Measurements from ENCODE around the gene FAM53B.

The FAM53B gene

DNA sequence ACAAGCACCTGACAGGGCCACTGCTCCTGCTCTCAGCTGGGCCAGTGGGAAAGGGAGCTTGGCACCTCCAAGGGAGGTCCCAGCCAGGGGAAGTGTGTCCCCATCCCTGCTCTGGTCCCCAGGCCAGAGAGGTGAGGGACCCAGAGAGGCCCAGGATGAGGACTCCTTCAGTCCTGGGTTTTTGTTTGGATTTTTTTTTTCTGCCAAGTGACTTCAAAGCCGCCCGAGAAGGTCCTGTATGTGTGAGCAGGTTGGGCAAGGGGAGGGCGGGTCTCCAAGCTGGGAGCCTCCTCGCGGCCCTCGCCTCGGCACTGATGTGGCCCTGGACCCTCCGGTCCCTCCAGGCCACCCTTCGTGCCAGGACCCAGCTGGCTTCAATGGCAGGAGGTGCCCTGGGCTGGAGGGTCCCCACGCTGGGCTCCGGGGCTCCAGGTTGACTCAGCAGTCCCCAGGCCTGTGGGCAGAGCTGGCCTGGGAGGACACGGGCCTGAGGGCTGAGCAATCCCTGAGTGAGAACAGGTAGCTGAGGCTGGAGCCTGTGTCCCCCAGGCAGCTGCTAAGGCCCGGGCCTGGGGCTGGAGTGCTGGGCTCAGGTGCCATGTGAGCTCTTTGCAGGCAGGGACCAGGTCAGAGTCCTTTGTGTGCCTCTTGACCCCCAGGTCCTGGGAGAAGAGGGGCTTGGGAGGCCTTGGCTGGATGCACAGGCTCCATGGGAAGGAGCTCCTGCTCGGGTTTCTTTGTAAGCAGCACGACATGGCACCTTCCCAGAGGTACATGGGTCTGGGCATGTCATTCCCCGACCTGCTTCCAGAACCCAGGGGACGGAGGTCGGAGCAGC, 140.6 kb downstream of the FAM53B start:
- Histone ChIP-seq H3K4me1 (ENCODE audit: control insufficient read depth, insufficient read depth, low read length) (no peaks in the 10 kb centered on the region), H3K27me3 (ENCODE audit: control insufficient read depth, insufficient read depth, low read length) (no peaks in the 10 kb centered on the region), H3K36me3 (ENCODE audit: control insufficient read depth, insufficient read depth, low read length) (no peaks in the 10 kb centered on the region), H3K27ac (ENCODE audit: low read depth, low read length) (no peak overlapping the region), H3K9ac (ENCODE audit: low read depth, low read length) (no peak overlapping the region), H3K9me3 (ENCODE audit: control insufficient read depth, insufficient read depth, low read length) (no peaks in the 10 kb centered on the region), H3K4me3 (ENCODE audit: low read depth, low read length) (no peak overlapping the region)

DNA sequence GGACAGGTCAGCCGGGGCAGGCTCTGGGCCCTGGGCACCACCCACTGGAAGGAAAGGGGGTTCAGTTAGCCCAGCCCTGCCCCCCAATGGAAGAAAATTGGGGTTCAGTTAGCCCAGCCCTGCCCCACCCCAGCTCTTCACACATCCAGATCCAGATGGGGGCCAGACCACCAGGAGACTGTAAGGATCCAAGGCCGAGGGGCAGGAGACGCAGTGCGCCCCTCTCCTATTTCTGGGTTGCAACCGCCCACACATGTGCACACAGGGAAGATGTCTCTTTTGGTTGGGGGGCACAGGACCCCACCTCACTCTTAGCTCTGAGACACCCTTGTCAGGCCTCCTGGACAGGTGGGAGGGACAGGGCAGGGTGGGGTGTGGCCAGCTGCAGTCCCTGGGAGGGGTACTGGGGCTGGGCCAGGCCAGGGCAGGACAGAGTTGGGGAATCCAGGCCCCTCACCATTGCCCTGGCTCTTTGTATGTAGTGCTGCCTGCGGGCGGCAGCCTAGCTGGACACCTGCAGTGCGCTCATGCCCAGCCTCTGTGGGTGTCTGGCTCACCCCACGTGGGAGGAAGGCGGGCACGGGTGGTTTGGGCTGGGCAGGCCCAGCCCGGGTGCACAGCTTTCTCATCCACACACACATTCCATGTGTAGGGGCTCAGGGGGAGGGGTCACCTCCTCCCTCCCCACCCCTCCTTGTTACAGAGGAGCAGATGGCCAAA, 141.4 kb downstream of the FAM53B start:
- H3K27me3 ChIP-seq (ENCODE audit: control insufficient read depth, insufficient read depth, low read length) = no peaks in the 10 kb centered on the region
- H3K36me3 ChIP-seq (ENCODE audit: control insufficient read depth, insufficient read depth, low read length) = no peaks in the 10 kb centered on the region
- no peak overlapping the region for H3K9ac ChIP-seq (ENCODE audit: low read depth, low read length)
- H3K9me3 ChIP-seq (ENCODE audit: control insufficient read depth, insufficient read depth, low read length) = no peaks in the 10 kb centered on the region
- no peaks in the 10 kb centered on the region for H3K4me1 ChIP-seq (ENCODE audit: control insufficient read depth, insufficient read depth, low read length)
- no peak overlapping the region for H3K4me3 ChIP-seq (ENCODE audit: low read depth, low read length)
- H3K27ac ChIP-seq (ENCODE audit: low read depth, low read length) = no peak overlapping the region

DNA sequence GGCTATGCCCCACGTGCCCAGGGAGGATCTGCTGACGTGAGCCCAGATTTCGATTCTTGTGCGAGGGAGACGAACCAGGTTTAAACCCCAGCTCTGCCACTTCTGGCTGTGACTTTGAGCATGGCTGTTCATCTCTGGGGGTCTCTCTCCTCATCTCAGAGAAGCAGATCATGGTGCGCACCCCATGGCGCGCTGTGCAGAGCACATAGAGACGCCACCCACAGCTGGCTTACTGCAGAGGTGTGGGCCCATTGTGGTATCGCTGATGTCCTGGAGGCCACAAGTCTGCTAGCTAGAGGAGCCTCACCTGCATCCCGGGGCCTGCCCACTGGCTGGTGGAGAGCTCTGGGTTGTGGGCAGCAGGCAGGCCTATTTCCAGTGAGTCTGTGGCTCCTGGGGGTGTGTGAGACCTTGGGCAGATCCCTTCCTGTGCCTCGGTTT, 142.0 kb downstream of the FAM53B start:
- Histone ChIP-seq H3K36me3 (ENCODE audit: control insufficient read depth, insufficient read depth, low read length) (no peaks in the 10 kb centered on the region), H3K27ac (ENCODE audit: low read depth, low read length) (no peak overlapping the region), H3K4me1 (ENCODE audit: control insufficient read depth, insufficient read depth, low read length) (no peaks in the 10 kb centered on the region), H3K9me3 (ENCODE audit: control insufficient read depth, insufficient read depth, low read length) (no peaks in the 10 kb centered on the region), H3K9ac (ENCODE audit: low read depth, low read length) (no peak overlapping the region), H3K27me3 (ENCODE audit: control insufficient read depth, insufficient read depth, low read length) (no peaks in the 10 kb centered on the region), H3K4me3 (ENCODE audit: low read depth, low read length) (no peak overlapping the region)

DNA sequence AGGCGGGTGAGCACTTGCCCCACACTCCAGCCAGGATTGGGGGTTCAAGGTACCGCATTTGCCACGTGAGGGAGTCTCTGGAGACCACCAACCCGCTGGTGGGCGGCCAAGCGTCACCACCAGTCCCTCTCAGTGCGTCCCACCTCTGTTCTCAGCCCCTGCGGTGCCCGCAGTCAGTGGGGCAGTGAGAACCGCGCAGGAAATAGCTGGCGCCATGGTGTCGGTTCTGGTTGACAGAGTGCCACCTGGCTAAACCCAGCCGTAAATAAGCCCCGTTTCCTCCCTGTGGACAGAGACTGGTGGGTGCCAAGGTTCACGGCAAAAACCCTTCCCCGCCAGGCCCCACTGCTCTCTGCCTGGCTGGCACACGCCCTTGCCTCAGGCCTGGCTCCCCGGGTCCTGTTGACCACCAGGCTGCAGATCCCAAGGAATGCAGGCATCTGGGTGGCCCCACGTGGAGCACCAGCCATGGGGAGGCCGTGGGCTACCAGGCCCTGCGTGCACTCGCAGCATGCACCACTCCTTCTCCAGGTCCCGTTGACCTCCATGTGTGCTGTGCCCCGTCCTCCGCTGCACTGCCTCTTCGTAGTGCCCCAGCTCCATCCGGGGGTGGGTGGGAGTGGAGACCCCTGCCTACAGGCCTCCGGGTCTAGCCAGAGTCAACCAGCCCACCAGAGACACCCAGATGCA, 142.6 kb downstream of the FAM53B start:
- no peak overlapping the region for H3K27ac ChIP-seq (ENCODE audit: low read depth, low read length)
- no peak overlapping the region for H3K9ac ChIP-seq (ENCODE audit: low read depth, low read length)
- H3K4me3 ChIP-seq (ENCODE audit: low read depth, low read length) = no peak overlapping the region
- no peaks in the 10 kb centered on the region for H3K9me3 ChIP-seq (ENCODE audit: control insufficient read depth, insufficient read depth, low read length)
- H3K4me1 ChIP-seq (ENCODE audit: control insufficient read depth, insufficient read depth, low read length) = no peaks in the 10 kb centered on the region
- no peaks in the 10 kb centered on the region for H3K36me3 ChIP-seq (ENCODE audit: control insufficient read depth, insufficient read depth, low read length)
- no peaks in the 10 kb centered on the region for H3K27me3 ChIP-seq (ENCODE audit: control insufficient read depth, insufficient read depth, low read length)

DNA sequence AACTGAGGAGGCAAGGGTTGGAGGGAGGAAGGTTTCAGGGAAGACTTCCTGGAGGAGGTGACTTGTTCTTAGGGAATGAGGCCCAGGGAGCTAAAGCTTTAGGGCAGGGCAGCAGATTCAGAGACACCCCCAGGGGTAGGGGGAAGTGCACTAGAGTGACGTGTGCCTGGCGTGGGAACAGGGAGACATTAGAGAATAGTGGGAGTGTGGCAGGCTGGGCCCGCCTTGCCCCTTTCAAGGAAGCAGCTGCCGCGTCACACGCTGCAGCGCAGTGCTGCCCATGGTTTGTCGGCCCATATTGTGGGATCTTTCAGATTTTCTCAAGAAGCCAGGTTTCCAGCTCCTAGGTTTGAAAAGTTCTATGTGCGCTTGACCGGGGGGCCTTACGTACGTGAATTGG, 143.2 kb downstream of the FAM53B start:
- Histone ChIP-seq H3K4me3 (ENCODE audit: low read depth, low read length) (no peak overlapping the region), H3K27ac (ENCODE audit: low read depth, low read length) (no peak overlapping the region), H3K9me3 (ENCODE audit: control insufficient read depth, insufficient read depth, low read length) (no peaks in the 10 kb centered on the region), H3K4me1 (ENCODE audit: control insufficient read depth, insufficient read depth, low read length) (no peaks in the 10 kb centered on the region), H3K27me3 (ENCODE audit: control insufficient read depth, insufficient read depth, low read length) (no peaks in the 10 kb centered on the region), H3K9ac (ENCODE audit: low read depth, low read length) (no peak overlapping the region), H3K36me3 (ENCODE audit: control insufficient read depth, insufficient read depth, low read length) (no peaks in the 10 kb centered on the region)

DNA sequence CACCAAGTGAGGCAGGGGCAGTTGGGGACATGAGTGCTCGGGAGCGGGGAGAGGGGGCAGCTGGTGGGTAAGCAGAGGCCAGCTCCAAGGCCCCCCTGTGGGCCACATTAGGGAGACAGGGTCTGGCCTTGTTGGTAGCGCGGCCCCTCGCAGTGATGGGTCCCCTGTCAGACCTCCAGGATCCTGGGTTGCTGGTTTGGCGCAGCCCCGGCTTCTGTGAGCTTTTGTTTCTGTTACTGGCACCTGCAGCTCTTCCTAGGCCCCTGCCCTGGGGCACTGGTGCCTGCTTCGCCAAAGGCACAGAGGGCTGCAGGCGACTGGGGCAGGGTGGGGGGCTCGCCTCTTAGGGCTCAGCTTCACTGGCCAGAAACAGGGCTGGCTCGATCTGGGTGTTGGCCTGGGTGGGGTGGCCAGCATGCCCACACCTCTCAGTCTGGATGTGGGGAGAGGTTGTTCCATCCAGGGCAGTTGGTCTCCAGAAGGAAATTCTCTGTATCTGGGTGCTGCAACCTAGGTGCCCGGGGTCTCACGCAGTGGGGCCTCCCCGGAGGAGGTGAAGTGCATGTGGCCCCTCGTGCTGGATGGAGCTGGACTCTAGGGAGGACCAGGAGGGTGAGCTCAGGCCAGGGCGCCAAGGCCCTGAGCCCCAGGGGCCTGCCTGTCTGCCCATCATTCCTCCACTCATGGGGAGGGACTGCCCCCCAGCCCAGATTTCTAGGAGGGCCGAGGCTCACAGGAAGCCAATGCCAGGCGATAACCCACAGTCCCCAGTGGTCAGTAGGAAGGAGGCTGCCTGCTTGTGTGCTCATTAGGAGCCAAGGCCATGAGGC, 143.9 kb downstream of the FAM53B start:
- H3K9me3 ChIP-seq (ENCODE audit: control insufficient read depth, insufficient read depth, low read length) = no peaks in the 10 kb centered on the region
- no peak overlapping the region for H3K9ac ChIP-seq (ENCODE audit: low read depth, low read length)
- no peaks in the 10 kb centered on the region for H3K27me3 ChIP-seq (ENCODE audit: control insufficient read depth, insufficient read depth, low read length)
- no peaks in the 10 kb centered on the region for H3K4me1 ChIP-seq (ENCODE audit: control insufficient read depth, insufficient read depth, low read length)
- no peaks in the 10 kb centered on the region for H3K36me3 ChIP-seq (ENCODE audit: control insufficient read depth, insufficient read depth, low read length)
- H3K27ac ChIP-seq (ENCODE audit: low read depth, low read length) = no peak overlapping the region
- H3K4me3 ChIP-seq (ENCODE audit: low read depth, low read length) = no peak overlapping the region

DNA sequence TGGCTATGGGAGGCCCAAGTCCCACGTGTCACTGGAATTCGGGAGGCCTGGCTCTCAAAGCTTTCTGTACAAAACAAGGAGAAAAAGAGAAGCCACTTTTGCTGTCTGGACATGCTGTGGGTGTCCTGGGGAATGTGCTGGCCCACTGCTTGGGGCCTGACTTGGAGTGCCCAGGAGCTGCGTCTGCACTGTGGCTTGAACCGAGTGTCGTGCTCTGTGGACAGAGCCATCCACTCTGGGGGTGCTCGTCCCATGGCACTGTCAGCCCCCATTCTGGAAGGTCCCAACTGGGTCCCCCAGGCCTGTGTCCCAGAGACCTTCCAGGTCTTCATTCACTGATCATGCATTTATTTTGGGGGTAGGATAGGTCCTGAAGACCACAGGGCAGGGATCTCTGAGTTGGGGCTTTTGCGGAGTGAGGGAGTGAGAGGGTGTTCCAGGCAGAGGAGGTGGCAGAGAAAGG, 144.6 kb downstream of the FAM53B start:
- Histone ChIP-seq H3K4me3 (ENCODE audit: low read depth, low read length) (no peak overlapping the region), H3K36me3 (ENCODE audit: control insufficient read depth, insufficient read depth, low read length) (no peaks in the 10 kb centered on the region), H3K9me3 (ENCODE audit: control insufficient read depth, insufficient read depth, low read length) (no peaks in the 10 kb centered on the region), H3K9ac (ENCODE audit: low read depth, low read length) (no peak overlapping the region), H3K27me3 (ENCODE audit: control insufficient read depth, insufficient read depth, low read length) (no peaks in the 10 kb centered on the region), H3K4me1 (ENCODE audit: control insufficient read depth, insufficient read depth, low read length) (no peaks in the 10 kb centered on the region), H3K27ac (ENCODE audit: low read depth, low read length) (no peak overlapping the region)

DNA sequence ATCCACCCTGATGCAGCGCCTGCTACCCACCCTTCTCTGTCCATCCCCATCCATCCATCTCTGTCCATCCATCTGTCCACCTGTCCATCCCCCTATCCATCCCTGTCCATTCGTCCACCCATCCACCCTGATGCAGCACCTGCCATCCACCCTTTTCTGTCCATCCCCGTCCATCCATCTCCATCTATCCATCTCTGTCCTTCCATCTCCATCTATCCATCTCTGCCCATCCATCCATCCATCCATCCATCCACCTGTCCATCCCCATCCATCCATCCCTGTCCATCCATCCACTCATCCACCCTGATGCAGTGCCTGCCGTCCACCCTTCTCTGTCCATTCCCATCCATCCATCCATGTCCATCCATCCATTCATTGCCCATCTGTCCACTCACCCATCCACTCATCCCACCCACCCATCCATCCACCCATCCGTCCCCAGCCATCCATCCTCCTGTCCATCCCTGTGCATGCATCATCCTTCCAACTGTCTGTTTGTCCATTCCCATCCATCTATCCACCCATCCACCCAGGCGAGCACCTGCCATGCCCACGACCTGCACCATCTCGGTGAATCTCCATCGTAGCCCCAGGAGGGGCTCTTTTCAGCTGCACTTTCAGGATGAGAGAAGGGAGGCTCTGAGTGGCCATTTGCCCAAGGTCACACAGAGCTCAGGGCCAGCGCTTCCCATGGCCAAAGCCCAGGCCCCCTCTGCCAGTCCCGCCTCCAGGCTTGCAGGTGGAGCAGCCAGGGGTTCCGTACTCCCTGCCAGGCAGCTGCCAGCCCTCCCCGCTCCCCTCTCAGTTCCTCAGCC, 145.2 kb downstream of the FAM53B start:
- no peak overlapping the region for H3K9ac ChIP-seq (ENCODE audit: low read depth, low read length)

DNA sequence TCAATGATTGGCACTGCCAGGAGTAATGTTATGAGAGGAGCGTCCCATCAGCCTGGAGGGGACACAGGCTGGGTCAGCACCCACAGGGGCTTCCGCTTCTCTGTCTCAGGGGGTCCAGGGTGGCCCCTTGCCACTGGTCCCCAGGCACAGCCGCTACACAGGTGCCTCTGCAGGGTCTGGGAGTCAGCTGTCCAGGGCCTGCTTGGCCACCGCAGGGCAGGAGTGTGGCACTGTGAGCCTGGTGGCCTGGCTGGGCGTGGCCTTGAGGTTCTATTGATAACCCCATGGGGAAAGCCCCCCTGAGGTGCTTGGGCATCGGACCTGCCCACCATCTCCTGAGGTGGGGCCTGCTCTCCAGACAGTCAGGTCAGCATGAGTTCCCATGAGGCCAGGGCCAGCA, 146.0 kb downstream of the FAM53B start:
- Histone ChIP-seq H3K4me1 (ENCODE audit: control insufficient read depth, insufficient read depth, low read length) (no peaks in the 10 kb centered on the region), H3K9me3 (ENCODE audit: control insufficient read depth, insufficient read depth, low read length) (no peaks in the 10 kb centered on the region), H3K9ac (ENCODE audit: low read depth, low read length) (no peak overlapping the region), H3K27ac (ENCODE audit: low read depth, low read length) (no peak overlapping the region), H3K27me3 (ENCODE audit: control insufficient read depth, insufficient read depth, low read length) (no peaks in the 10 kb centered on the region), H3K36me3 (ENCODE audit: control insufficient read depth, insufficient read depth, low read length) (no peaks in the 10 kb centered on the region), H3K4me3 (ENCODE audit: low read depth, low read length) (no peak overlapping the region)

More for the DNA sequence above, 145.2 kb downstream of the FAM53B start:
- Histone ChIP-seq H3K4me3 (ENCODE audit: low read depth, low read length) (no peak overlapping the region), H3K27ac (ENCODE audit: low read depth, low read length) (no peak overlapping the region), H3K9me3 (ENCODE audit: control insufficient read depth, insufficient read depth, low read length) (no peaks in the 10 kb centered on the region), H3K36me3 (ENCODE audit: control insufficient read depth, insufficient read depth, low read length) (no peaks in the 10 kb centered on the region), H3K27me3 (ENCODE audit: control insufficient read depth, insufficient read depth, low read length) (no peaks in the 10 kb centered on the region), H3K4me1 (ENCODE audit: control insufficient read depth, insufficient read depth, low read length) (no peaks in the 10 kb centered on the region)

DNA sequence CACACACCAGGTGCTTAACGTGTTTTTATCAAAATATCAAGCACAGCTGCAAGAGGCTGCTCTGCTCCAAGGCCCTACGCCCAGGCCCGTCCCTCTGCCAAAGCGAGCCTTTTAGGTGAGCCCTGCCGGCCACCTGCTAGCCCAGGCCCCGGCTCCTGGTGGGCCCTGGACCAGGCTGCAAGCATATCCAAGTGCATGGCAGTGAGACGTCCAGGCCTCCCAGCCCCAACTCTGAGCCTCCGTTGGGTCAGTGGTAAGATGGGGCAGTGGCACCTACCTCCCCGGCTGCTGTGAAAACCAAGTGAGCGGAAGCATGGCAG, 146.4 kb downstream of the FAM53B start:
- no peaks in the 10 kb centered on the region for H3K4me1 ChIP-seq (ENCODE audit: control insufficient read depth, insufficient read depth, low read length)
- H3K36me3 ChIP-seq (ENCODE audit: control insufficient read depth, insufficient read depth, low read length) = no peaks in the 10 kb centered on the region
- no peak overlapping the region for H3K27ac ChIP-seq (ENCODE audit: low read depth, low read length)
- H3K4me3 ChIP-seq (ENCODE audit: low read depth, low read length) = no peak overlapping the region
- H3K9me3 ChIP-seq (ENCODE audit: control insufficient read depth, insufficient read depth, low read length) = no peaks in the 10 kb centered on the region
- H3K27me3 ChIP-seq (ENCODE audit: control insufficient read depth, insufficient read depth, low read length) = no peaks in the 10 kb centered on the region
- no peak overlapping the region for H3K9ac ChIP-seq (ENCODE audit: low read depth, low read length)

Measured in HUES48 (cell line).